H1 (cell line): ENCODE data around the gene COASY. TPM values are rescaled to one million over a fixed set of nuclear protein-coding genes. Genes with fewer than 3 reads are reported as not detected.

Source experiments
- CTCF ChIA-PET: fragments of 300-600 bp; sonication (Branson Sonifier 250); formaldehyde crosslinking; loops from one replicate; lab custom pipeline; 2021; ENCODE audit not compliant: partially characterized antibody; lab: Charles Lee
- POLR2A ChIA-PET: fragments of 300-600 bp; sonication (Branson Sonifier 250); formaldehyde crosslinking; loops from one replicate; lab custom pipeline; 2021; ENCODE audit warnings: inconsistent platforms; ENCODE audit not compliant: partially characterized antibody; lab: Charles Lee
- DNase-seq, 2 experiments: peaks; one replicate each; pipeline versions ENCODE4 v3.0.0 to v3.0.0-alpha.2; 2010 to 2022; ENCODE audit warnings: low spot score in 2 of 2, low read depth in 1 of 2, mixed read lengths in 1 of 2
- FAIRE-seq: peaks from 2 replicates; lab custom pipeline; 2011; peaks lifted over from hg19 to GRCh38; lab: Jason Lieb, UNC
- H2AFZ ChIP-seq: 2 replicates; pipeline ENCODE4 v1.8.1; 2012; ENCODE audit warnings: low read length, inconsistent platforms
- H2AK5ac ChIP-seq: 2 replicates; pipeline ENCODE4 v1.6.1; 2013; ENCODE audit warnings: low read depth, low read length
- H2BK120ac ChIP-seq: replicated peaks from 2 replicates; pipeline ENCODE3; 2013; ENCODE audit warnings: low read depth, low read length, inconsistent platforms
- H2BK12ac ChIP-seq: 2 replicates; pipeline ENCODE4 v1.6.1; 2013; ENCODE audit warnings: low read depth, low read length
- H2BK15ac ChIP-seq: 2 replicates; pipeline ENCODE4 v1.6.1; 2013; ENCODE audit warnings: low read length
- H2BK20ac ChIP-seq: 2 replicates; pipeline ENCODE4 v1.6.1; 2013; ENCODE audit warnings: low read length
- H2BK5ac ChIP-seq: 2 replicates; pipeline ENCODE4 v1.6.1; 2013; ENCODE audit warnings: low read depth, low read length
- H3K14ac ChIP-seq: 2 replicates; pipeline ENCODE4 v1.6.1; 2013; ENCODE audit warnings: inconsistent platforms; ENCODE audit not compliant: insufficient read length
- H3K18ac ChIP-seq: 2 replicates; pipeline ENCODE4 v1.6.1; 2013; ENCODE audit warnings: low read length; ENCODE audit errors: extremely low read depth
- H3K23ac ChIP-seq: 2 replicates; pipeline ENCODE4 v1.6.1; 2013; ENCODE audit warnings: inconsistent platforms; ENCODE audit not compliant: insufficient read length
- H3K23me2 ChIP-seq: 2 replicates; pipeline ENCODE4 v1.6.1; 2013; ENCODE audit warnings: low read depth, low read length
- H3K27ac ChIP-seq: 2 replicates; pipeline ENCODE4 v1.6.1; 2011; ENCODE audit warnings: low read depth, low read length, inconsistent platforms
- H3K27me3 ChIP-seq, 4 experiments: replicated peaks in 1 of 4; 1 replicate in 1 of 4; 2 replicates in 3 of 4; pipeline versions ENCODE4 v1.6.1 to v1.8.1; 2011 to 2013; ENCODE audit warnings: low read length in 3 of 4, mild to moderate bottlenecking in 3 of 4, inconsistent platforms in 2 of 4, mixed read lengths in 2 of 4, moderate library complexity in 1 of 4; ENCODE audit not compliant: control insufficient read depth in 3 of 4, insufficient read depth in 3 of 4; ENCODE audit errors: extremely low read depth in 1 of 4
- H3K36me3 ChIP-seq, 4 experiments: 2 replicates each; pipeline versions ENCODE4 v1.6.1 to v1.8.1; 2011 to 2013; ENCODE audit warnings: mild to moderate bottlenecking in 4 of 4, low read length in 3 of 4, moderate library complexity in 2 of 4, control low read depth in 1 of 4, inconsistent platforms in 1 of 4; ENCODE audit not compliant: insufficient read depth in 4 of 4, control insufficient read depth in 2 of 4
- H3K4ac ChIP-seq: replicated peaks from 2 replicates; pipeline ENCODE3; 2013; ENCODE audit warnings: low read length, low read depth, mixed read lengths, inconsistent platforms; ENCODE audit not compliant: insufficient read length
- H3K4me1 ChIP-seq, 4 experiments: replicated peaks in 1 of 4; 1 replicate in 1 of 4; 2 replicates in 3 of 4; pipeline versions ENCODE4 v1.6.1 to v1.8.1; 2011 to 2013; ENCODE audit warnings: low read length in 3 of 4, inconsistent platforms in 2 of 4, mixed read lengths in 1 of 4; ENCODE audit not compliant: insufficient read depth in 4 of 4, control insufficient read depth in 3 of 4
- H3K4me2 ChIP-seq, 2 experiments: 2 replicates each; pipeline versions ENCODE4 v1.6.1 to v1.8.1; 2011 to 2013; ENCODE audit warnings: low read depth in 2 of 2, low read length in 2 of 2, control low read depth in 1 of 2, inconsistent platforms in 1 of 2, mild to moderate bottlenecking in 1 of 2; ENCODE audit not compliant: insufficient read depth in 1 of 2
- H3K4me3 ChIP-seq, 4 experiments: fragments of 200-600, 300-600 bp in 1 of 4; sonication (generic), shearing (Covaris generic), sonication (Bioruptor Twin) in 1 of 4; 2 replicates each; pipeline versions ENCODE4 v1.5.1 to v1.8.1; 2011 to 2016; ENCODE audit warnings: low read length in 4 of 4, low read depth in 3 of 4, control low read depth in 2 of 4, inconsistent platforms in 2 of 4, mild to moderate bottlenecking in 2 of 4, mixed read lengths in 1 of 4, moderate library complexity in 1 of 4; ENCODE audit not compliant: insufficient read depth in 2 of 4; ENCODE audit errors: extremely low read depth in 1 of 4
- H3K56ac ChIP-seq: replicated peaks from 2 replicates; pipeline ENCODE3; 2013; ENCODE audit warnings: low read depth, mild to moderate bottlenecking, mixed read lengths, low read length, inconsistent platforms; ENCODE audit not compliant: insufficient read length
- H3K79me1 ChIP-seq: 2 replicates; pipeline ENCODE4 v1.6.1; 2013; ENCODE audit warnings: low read depth, low read length, control low read depth
- H3K79me2 ChIP-seq, 2 experiments: 2 replicates each; pipeline versions ENCODE4 v1.6.1 to v1.8.1; 2012 to 2013; ENCODE audit warnings: low read length in 2 of 2, mild to moderate bottlenecking in 2 of 2, inconsistent platforms in 1 of 2; ENCODE audit not compliant: insufficient read depth in 2 of 2, control insufficient read depth in 1 of 2
- H3K9ac ChIP-seq, 4 experiments: replicated peaks in 1 of 4; 1 replicate in 1 of 4; 2 replicates in 3 of 4; pipeline versions ENCODE4 v1.6.1 to v1.8.1; 2011 to 2013; ENCODE audit warnings: low read depth in 3 of 4, low read length in 3 of 4, control low read depth in 2 of 4, mild to moderate bottlenecking in 2 of 4, moderate library complexity in 2 of 4, inconsistent platforms in 1 of 4; ENCODE audit errors: extremely low read depth in 1 of 4
- H3K9me3 ChIP-seq, 2 experiments: 2 replicates each; pipeline versions ENCODE4 v1.6.1 to v1.8.1; 2012 to 2013; ENCODE audit warnings: mild to moderate bottlenecking in 2 of 2, moderate library complexity in 2 of 2, control low read depth in 1 of 2, inconsistent platforms in 1 of 2, low read depth in 1 of 2, low read length in 1 of 2, mixed read lengths in 1 of 2; ENCODE audit not compliant: insufficient read depth in 2 of 2
- H4K20me1 ChIP-seq, 2 experiments: replicated peaks in 1 of 2; 2 replicates each; pipeline versions ENCODE3 to v1.8.1; 2011 to 2013; ENCODE audit warnings: inconsistent platforms in 2 of 2, low read length in 2 of 2, mild to moderate bottlenecking in 1 of 2; ENCODE audit not compliant: insufficient read depth in 2 of 2, control insufficient read depth in 1 of 2
- H4K5ac ChIP-seq: 2 replicates; pipeline ENCODE4 v1.6.1; 2013; ENCODE audit warnings: low read length, low read depth, mixed read lengths, inconsistent platforms; ENCODE audit not compliant: insufficient read length
- H4K8ac ChIP-seq: 2 replicates; pipeline ENCODE4 v1.8.0; 2013; ENCODE audit warnings: mild to moderate bottlenecking, moderate library complexity, low read length, inconsistent platforms; ENCODE audit not compliant: insufficient read depth; ENCODE audit errors: extremely low read depth
- H4K91ac ChIP-seq: replicated peaks from 2 replicates; pipeline ENCODE3; 2013; ENCODE audit warnings: low read length, mixed read lengths, inconsistent platforms; ENCODE audit not compliant: insufficient read length
- ATF3 ChIP-seq: IDR thresholded peaks from 2 replicates; pipeline ENCODE4 v1.6.1; 2011; ENCODE audit warnings: low read depth, mild to moderate bottlenecking, low read length; ENCODE audit not compliant: insufficient read depth
- CREB1 ChIP-seq: IDR thresholded peaks from 2 replicates; pipeline ENCODE4 v1.6.1; 2012; ENCODE audit warnings: inconsistent platforms
- GABPA ChIP-seq: IDR thresholded peaks from 2 replicates; pipeline ENCODE4 v1.6.1; 2011; ENCODE audit warnings: mild to moderate bottlenecking, low read length, moderate library complexity, borderline replicate concordance; ENCODE audit not compliant: insufficient read depth
- GTF2F1 ChIP-seq: IDR thresholded peaks from 2 replicates; pipeline ENCODE4 v1.6.1; 2012; ENCODE audit warnings: low read depth, low read length, improper control_type of control experiment, borderline replicate concordance
- KDM1A ChIP-seq: fragments of 200-600, 300-600 bp; sonication (generic); IDR thresholded peaks from 2 replicates; pipeline ENCODE4 v1.7.1; 2016; ENCODE audit warnings: mild to moderate bottlenecking, low read length, borderline replicate concordance
- SP2 ChIP-seq: IDR thresholded peaks from 2 replicates; pipeline ENCODE4 v1.6.1; 2012; ENCODE audit warnings: mild to moderate bottlenecking, low read length, inconsistent platforms
- SP4 ChIP-seq: IDR thresholded peaks from 2 replicates; pipeline ENCODE4 v1.6.1; 2012; ENCODE audit warnings: low read length, inconsistent platforms
- TAF1 ChIP-seq: IDR thresholded peaks from 2 replicates; pipeline ENCODE4 v1.6.1; 2011; ENCODE audit warnings: mild to moderate bottlenecking, low read depth, low read length
- TBP ChIP-seq: IDR thresholded peaks from 2 replicates; pipeline ENCODE4 v1.6.1; 2011; ENCODE audit warnings: low read depth, low read length, improper control_type of control experiment
- YY1 ChIP-seq: IDR thresholded peaks from 2 replicates; pipeline ENCODE4 v1.6.1; 2011; ENCODE audit warnings: low read depth, mild to moderate bottlenecking, low read length
- WGBS, 2 experiments: shearing (Covaris generic) in 1 of 2; methylation state at CpG; one replicate each; pipeline versions ENCODE4 v1.1.6 to v1.1.7; 2013 to 2015; ENCODE audit warnings: low lambda C conversion rate in 2 of 2, mixed read lengths in 2 of 2, inconsistent platforms in 1 of 2, low coverage in 1 of 2, missing lambda C conversion rate in 1 of 2; ENCODE audit not compliant: insufficient replicate concordance in 2 of 2, insufficient coverage in 1 of 2, insufficient read length in 1 of 2; ENCODE audit errors: extremely low coverage in 1 of 2, missing lambda C conversion rate in 1 of 2; 5-methylcytosine and 5-hydroxymethylcytosine counted together
- polyA plus RNA-seq, 7 experiments: library from polyadenylated mRNA; depleted of rRNA in 3 of 7; stranded (reverse) in 5 of 7; unstranded in 2 of 7; fragments of >200 nt in 5 of 7; fragments of 200-250 nt in 2 of 7; gene quantifications; 1 replicate in 5 of 7; 2 replicates in 1 of 7; 4 replicates in 1 of 7; pipeline versions ENCODE4 v1.2.1 to v1.2.3, GENCODE V29; 2011 to 2013; ENCODE audit warnings: missing spikeins in 2 of 7, mixed read lengths in 2 of 7
- total RNA-seq: library from RNA; stranded (reverse); fragmentation: NEBNext Ultra II Directional; extraction: Animal tissue kit (Norgen Biotek cat#: 25700); gene quantifications from 2 replicates; pipeline ENCODE4 v1.2.1, GENCODE V29; 2021

The COASY gene
- total and polyA plus RNA-seq, 2 of the 8 experiments (the other 6 are each of a cell fraction or from before 2014, with no cell fraction given): 64.5 to 100 TPM

GRCh38 chr17:42535155-42536047, 26.5 kb upstream of the COASY start:
- peaks cover 1 to 2% of the 10 kb centered on the region in 2 experiments for H4K20me1 ChIP-seq
- H4K8ac ChIP-seq: peak overlapping the region; percentile 95; the same call in 1 of the 2 replicates
- H2BK20ac ChIP-seq: 0 out of 2 replicates have a peak overlapping the region, but pooled peaks have one; percentile 72
- H3K79me2 ChIP-seq: no peaks in the 10 kb centered on the region
- peak overlapping the region; percentile 75; the same call in 1 of the 2 replicates for H2BK15ac ChIP-seq
- no peak for FAIRE-seq
- H3K23me2 ChIP-seq: peaks cover 9% of the 10 kb centered on the region
- peaks cover 0 to 6% (median 0%) of the 10 kb centered on the region in 4 experiments; a peak in 2 of 7 replicates for H3K27me3 ChIP-seq
- 56% methylated on average over 26 of the region's 26 CpGs; no CpG with 5 or more reads in 1 of the 2 experiments for WGBS, 2 experiments
- DNase-seq: no peak
- H3K4ac ChIP-seq: peak overlapping the region; percentile 97
- ChIA-PET CTCF (interaction anchor here (1.0 to 5.1 kb wide), 4 partner anchors 8 to 18 kb away, joined by 4 to 28 read pairs (median 10); no protein-coding TSS in a partner anchor), POLR2A (interaction anchor here (0.8 to 4.3 kb wide), 9 partner anchors 9 to 263 kb away, joined by 3 to 43 read pairs (median 5); partner anchors contain the start of genes CNTD1, COA3 and PSMC3IP)
- no peak overlapping the region; the same call in none of the 2 replicates for H3K18ac ChIP-seq
- peak overlapping the region; percentile 93; the same call in 1 of the 2 replicates for H2BK5ac ChIP-seq
- H3K23ac ChIP-seq: no peak overlapping the region
- H3K27ac ChIP-seq: no peak overlapping the region; the same call in 1 of the 2 replicates
- peaks cover 0 to 15% (median 13%) of the 10 kb centered on the region in 4 experiments; a peak in 6 of 7 replicates for H3K4me1 ChIP-seq
- peak overlapping the region in 1 of 4 experiments; percentile 12; a peak in 2 of 7 replicates for H3K9ac ChIP-seq
- H2BK12ac ChIP-seq: peak overlapping the region; percentile 96; the same call in 1 of the 2 replicates
- no peak overlapping the region for H3K56ac ChIP-seq
- no peaks in the 10 kb centered on the region; the same call in 1 of the 2 replicates for H3K79me1 ChIP-seq
- H3K36me3 ChIP-seq: peaks cover 0 to 4% (median 0%) of the 10 kb centered on the region in 4 experiments; a peak in 1 of 8 replicates
- peak overlapping the region; percentile 56 for H2BK120ac ChIP-seq
- H2AFZ ChIP-seq: 0 out of 2 replicates have a peak overlapping the region, but pooled peaks have one; percentile 3
- H2AK5ac ChIP-seq: peak overlapping the region; percentile 70; the same call in 1 of the 2 replicates
- no peaks in the 10 kb centered on the region for H3K9me3 ChIP-seq
- H4K91ac ChIP-seq: peak overlapping the region; percentile 45
- H4K5ac ChIP-seq: peak overlapping the region; percentile 70
- no peak overlapping the region for H3K14ac ChIP-seq
- peak overlapping the region; percentile 50 to 72 (median 62); a peak in 6 of 8 replicates for H3K4me3 ChIP-seq
- peak overlapping the region; percentile 94 to 95 for H3K4me2 ChIP-seq
- TF ChIP-seq GABPA (no peak), YY1 (no peak), SP2 (no peak), SP4 (no peak), GTF2F1 (no peak), TBP (no peak), KDM1A (no peak), CREB1 (no peak), TAF1 (no peak), ATF3 (no peak)
